ENCODE data around the gene MARCKSL1.

DNA sequence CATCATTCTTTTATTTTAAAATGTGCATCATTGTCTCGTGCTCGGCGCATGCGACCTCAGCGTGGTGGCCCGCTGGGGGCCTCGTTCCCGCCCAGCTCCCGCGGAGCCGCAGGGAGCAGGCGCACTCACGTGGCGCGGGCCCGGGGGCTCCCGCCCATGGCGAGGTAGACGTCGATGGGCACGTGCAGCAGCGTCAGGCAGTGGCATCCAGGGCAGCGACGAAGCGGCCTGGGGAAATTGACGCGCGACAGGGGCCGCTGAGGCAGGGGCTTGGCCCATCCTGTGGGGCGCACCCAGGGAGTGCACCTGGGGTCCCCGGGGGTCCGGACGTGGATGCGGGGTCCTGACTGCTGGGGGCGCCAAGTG lies 25.3 kb upstream of the MARCKSL1 start:
- TF ChIP-seq, protein P1, sequence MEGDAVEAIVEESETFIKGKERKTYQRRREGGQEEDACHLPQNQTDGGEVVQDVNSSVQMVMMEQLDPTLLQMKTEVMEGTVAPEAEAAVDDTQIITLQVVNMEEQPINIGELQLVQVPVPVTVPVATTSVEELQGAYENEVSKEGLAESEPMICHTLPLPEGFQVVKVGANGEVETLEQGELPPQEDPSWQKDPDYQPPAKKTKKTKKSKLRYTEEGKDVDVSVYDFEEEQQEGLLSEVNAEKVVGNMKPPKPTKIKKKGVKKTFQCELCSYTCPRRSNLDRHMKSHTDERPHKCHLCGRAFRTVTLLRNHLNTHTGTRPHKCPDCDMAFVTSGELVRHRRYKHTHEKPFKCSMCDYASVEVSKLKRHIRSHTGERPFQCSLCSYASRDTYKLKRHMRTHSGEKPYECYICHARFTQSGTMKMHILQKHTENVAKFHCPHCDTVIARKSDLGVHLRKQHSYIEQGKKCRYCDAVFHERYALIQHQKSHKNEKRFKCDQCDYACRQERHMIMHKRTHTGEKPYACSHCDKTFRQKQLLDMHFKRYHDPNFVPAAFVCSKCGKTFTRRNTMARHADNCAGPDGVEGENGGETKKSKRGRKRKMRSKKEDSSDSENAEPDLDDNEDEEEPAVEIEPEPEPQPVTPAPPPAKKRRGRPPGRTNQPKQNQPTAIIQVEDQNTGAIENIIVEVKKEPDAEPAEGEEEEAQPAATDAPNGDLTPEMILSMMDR (IDR thresholded peaks at IDR 0.05 in 4 of 5, conservative IDR thresholded peaks at IDR 0.05 in 1 of 5), result no peak
- no peak for TF ChIP-seq POLR2A (IDR thresholded peaks at IDR 0.05)

Measured in gastrocnemius medialis (tissue), 4 donors.